Left lung (tissue), 10 donors: ENCODE results near the gene KCNAB1. TPM values are rescaled to one million over a fixed set of nuclear protein-coding genes. Genes with fewer than 3 reads are reported as not detected.

ENCODE experiments used
- ATAC-seq: fragments of 200-7000 bp; cut with Tn5 transposase; one replicate; pipeline ENCODE4 v1.9.1; 2020; ENCODE audit warnings: moderate library complexity
- DNase-seq, 4 donors: peaks; one replicate each; pipeline ENCODE4 v3.0.0-alpha.2; 2013 to 2020
- H3K27ac ChIP-seq, 2 donors: fragments of 200-600 bp; sonication (generic) in 1 of 2; one replicate each; pipeline versions ENCODE4 v1.5.0 to v1.8.0; 2020 to 2021
- H3K27me3 ChIP-seq, 2 donors: fragments of 200-600 bp; sonication (generic) in 1 of 2; one replicate each; pipeline versions ENCODE4 v1.5.0 to v1.8.0; 2020 to 2021
- H3K36me3 ChIP-seq, 2 donors: fragments of 200-600 bp; sonication (generic) in 1 of 2; one replicate each; pipeline versions ENCODE4 v1.5.0 to v1.8.0; 2020 to 2021
- H3K4me1 ChIP-seq, 2 donors: fragments of 200-600 bp; one replicate each; pipeline ENCODE4 v1.8.0; 2021
- H3K4me3 ChIP-seq, 2 donors: fragments of 200-600 bp; sonication (generic) in 1 of 2; one replicate each; pipeline versions ENCODE4 v1.5.0 to v1.8.0; 2020 to 2021; ENCODE audit warnings: mild to moderate bottlenecking in 1 of 2
- H3K9me3 ChIP-seq, 2 donors: fragments of 200-600 bp; sonication (generic) in 1 of 2; one replicate each; pipeline versions ENCODE4 v1.5.0 to v1.8.0; 2020 to 2021
- CTCF ChIP-seq, 2 donors: fragments of 200-600 bp; sonication (generic) in 1 of 2; IDR thresholded peaks; one replicate each; pipeline versions ENCODE4 v1.5.0 to v1.8.0; 2021; ENCODE audit warnings: antibody characterized with exemption in 2 of 2
- intact Hi-C, 2 donors: fragments of 100-400 bp; cut with DNase I; formaldehyde crosslinking; loops; one replicate each; pipeline versions ENCODE4 v1.11.2 to v1.14.2; 2022
- polyA plus RNA-seq, 6 donors: library from polyadenylated mRNA; unstranded; fragments of 120-200 nt; gene quantifications; one replicate each; pipeline ENCODE4 v1.2.1, GENCODE V29; 2013; ENCODE audit not compliant: insufficient read length in 6 of 6
- total RNA-seq, 2 donors: library from RNA; stranded (reverse); fragmentation: NEBNext Ultra II Directional; extraction: Animal tissue kit (Norgen Biotek cat#: 25700); gene quantifications; one replicate each; pipeline ENCODE4 v1.2.1, GENCODE V29; 2021
- donor health status: DM: no; HTN: yes; CAD: no.
- donor health status: DM: no; HTN: no; CAD: no.

KCNAB1 gene
- total and polyA plus RNA-seq, 8 donors = 0.58 to 1.7 (median 1.5) TPM

GRCh38 chr3:156303001-156303707 lies 182.8 kb downstream of the KCNAB1 start:
- Histone ChIP-seq H3K27ac (no peak overlapping the region), H3K27me3 (no peaks in the 10 kb centered on the region), H3K4me1 (peaks cover 0 to 15% of the 10 kb centered on the region in 2 donors), H3K4me3 (no peak overlapping the region), H3K36me3 (no peaks in the 10 kb centered on the region), H3K9me3 (no peaks in the 10 kb centered on the region)
- peak; percentile 23 for ATAC-seq
- no peak for DNase-seq
- no peak for TF ChIP-seq CTCF (IDR thresholded peaks at IDR 0.05)
- intact Hi-C loops = no loop called here

DNA sequence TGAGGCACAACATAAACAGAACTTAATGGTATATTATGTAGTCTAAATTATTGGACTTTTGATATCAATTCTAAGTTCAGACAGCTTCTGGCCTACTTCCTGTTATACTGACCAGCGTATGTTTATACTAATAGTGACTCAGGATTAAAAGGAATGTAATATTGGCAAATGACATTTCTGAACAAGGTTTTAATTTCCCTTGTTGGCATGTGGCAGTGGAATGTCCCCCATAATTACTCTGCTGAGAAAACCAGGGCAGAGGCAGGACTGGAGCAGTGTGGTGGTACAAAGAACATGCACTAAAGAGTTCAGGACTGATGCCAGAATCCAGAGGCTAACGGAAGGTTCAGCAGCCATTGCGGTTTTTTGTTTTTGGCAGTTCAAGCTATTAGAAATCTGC lies 184.0 kb downstream of the KCNAB1 start:
- no peak for TF ChIP-seq CTCF (IDR thresholded peaks at IDR 0.05)
- Histone ChIP-seq H3K4me3 (no peak overlapping the region), H3K36me3 (no peaks in the 10 kb centered on the region), H3K27me3 (no peaks in the 10 kb centered on the region), H3K4me1 (peaks cover 0 to 15% of the 10 kb centered on the region in 2 donors), H3K27ac (no peak overlapping the region), H3K9me3 (no peaks in the 10 kb centered on the region)
- no peak for DNase-seq
- intact Hi-C loops = no loop called here
- no peak for ATAC-seq

DNA sequence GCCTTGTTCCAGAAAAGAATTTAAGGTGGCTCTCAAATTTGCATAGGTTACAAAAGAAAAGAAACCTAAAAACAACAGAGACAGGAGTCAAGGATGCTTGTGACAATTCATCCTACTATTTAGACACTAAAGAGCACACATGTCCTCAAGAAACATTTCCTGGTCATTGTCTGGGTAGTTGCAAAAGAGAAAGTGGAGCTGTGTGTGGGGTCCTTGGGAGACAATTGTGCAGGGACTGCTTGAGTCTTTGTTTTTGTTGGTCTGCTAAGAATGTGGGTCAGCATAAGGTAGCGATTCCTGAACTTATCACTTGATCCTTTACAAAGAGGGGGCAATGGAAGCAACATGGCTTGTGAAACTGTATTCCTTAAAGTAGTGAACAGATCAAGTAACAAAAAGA lies 185.3 kb downstream of the KCNAB1 start:
- Histone ChIP-seq H3K4me3 (no peak overlapping the region), H3K36me3 (no peaks in the 10 kb centered on the region), H3K9me3 (no peaks in the 10 kb centered on the region), H3K27ac (no peak overlapping the region), H3K4me1 (peaks cover 0 to 7% of the 10 kb centered on the region in 2 donors), H3K27me3 (no peaks in the 10 kb centered on the region)
- DNase-seq (no peak), ATAC-seq (no peak)
- TF ChIP-seq CTCF (IDR thresholded peaks at IDR 0.05) = no peak
- intact Hi-C loops = no loop called here

GRCh38 chr3:156307704-156308103 lies 187.3 kb downstream of the KCNAB1 start:
- no peaks in the 10 kb centered on the region for H3K27me3 ChIP-seq
- intact Hi-C loops = no loop called here
- no peaks in the 10 kb centered on the region for H3K9me3 ChIP-seq
- H3K27ac ChIP-seq = no peak overlapping the region
- peaks cover 0 to 5% of the 10 kb centered on the region in 2 donors for H3K4me1 ChIP-seq
- no peaks in the 10 kb centered on the region for H3K36me3 ChIP-seq
- ATAC-seq = peak; percentile 37
- H3K4me3 ChIP-seq = no peak overlapping the region
- DNase-seq = peak in 2 of 4 donors; percentile 25 to 42
- no peak for TF ChIP-seq CTCF (IDR thresholded peaks at IDR 0.05)

GRCh38 chr3:156311431-156311830 lies 191.1 kb downstream of the KCNAB1 start:
- Histone ChIP-seq H3K9me3 (no peaks in the 10 kb centered on the region), H3K4me1 (no peaks in the 10 kb centered on the region), H3K4me3 (no peak overlapping the region), H3K27ac (no peak overlapping the region), H3K36me3 (no peaks in the 10 kb centered on the region), H3K27me3 (no peaks in the 10 kb centered on the region)
- ATAC-seq (no peak), DNase-seq (no peak)
- intact Hi-C loops = no loop called here
- no peak for TF ChIP-seq CTCF (IDR thresholded peaks at IDR 0.05)
